ENCODE results near the gene ZNF687. TPM values are rescaled to one million over a fixed set of nuclear protein-coding genes. Genes with fewer than 3 reads are reported as not detected.

Gene ZNF687, protein sequence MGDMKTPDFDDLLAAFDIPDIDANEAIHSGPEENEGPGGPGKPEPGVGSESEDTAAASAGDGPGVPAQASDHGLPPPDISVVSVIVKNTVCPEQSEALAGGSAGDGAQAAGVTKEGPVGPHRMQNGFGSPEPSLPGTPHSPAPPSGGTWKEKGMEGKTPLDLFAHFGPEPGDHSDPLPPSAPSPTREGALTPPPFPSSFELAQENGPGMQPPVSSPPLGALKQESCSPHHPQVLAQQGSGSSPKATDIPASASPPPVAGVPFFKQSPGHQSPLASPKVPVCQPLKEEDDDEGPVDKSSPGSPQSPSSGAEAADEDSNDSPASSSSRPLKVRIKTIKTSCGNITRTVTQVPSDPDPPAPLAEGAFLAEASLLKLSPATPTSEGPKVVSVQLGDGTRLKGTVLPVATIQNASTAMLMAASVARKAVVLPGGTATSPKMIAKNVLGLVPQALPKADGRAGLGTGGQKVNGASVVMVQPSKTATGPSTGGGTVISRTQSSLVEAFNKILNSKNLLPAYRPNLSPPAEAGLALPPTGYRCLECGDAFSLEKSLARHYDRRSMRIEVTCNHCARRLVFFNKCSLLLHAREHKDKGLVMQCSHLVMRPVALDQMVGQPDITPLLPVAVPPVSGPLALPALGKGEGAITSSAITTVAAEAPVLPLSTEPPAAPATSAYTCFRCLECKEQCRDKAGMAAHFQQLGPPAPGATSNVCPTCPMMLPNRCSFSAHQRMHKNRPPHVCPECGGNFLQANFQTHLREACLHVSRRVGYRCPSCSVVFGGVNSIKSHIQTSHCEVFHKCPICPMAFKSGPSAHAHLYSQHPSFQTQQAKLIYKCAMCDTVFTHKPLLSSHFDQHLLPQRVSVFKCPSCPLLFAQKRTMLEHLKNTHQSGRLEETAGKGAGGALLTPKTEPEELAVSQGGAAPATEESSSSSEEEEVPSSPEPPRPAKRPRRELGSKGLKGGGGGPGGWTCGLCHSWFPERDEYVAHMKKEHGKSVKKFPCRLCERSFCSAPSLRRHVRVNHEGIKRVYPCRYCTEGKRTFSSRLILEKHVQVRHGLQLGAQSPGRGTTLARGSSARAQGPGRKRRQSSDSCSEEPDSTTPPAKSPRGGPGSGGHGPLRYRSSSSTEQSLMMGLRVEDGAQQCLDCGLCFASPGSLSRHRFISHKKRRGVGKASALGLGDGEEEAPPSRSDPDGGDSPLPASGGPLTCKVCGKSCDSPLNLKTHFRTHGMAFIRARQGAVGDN
- total RNA-seq (2022): 23.9 and 30.2 TPM in 2 replicates
- percentile 74 among the genes with signal in this experiment for Bru-seq, nascent RNA
- percentile 80 among the genes with signal in this experiment for BruChase-seq, experiment 1, labeled RNA remaining after a 2-hour chase
- percentile 76 among the genes with signal in this experiment for BruChase-seq, experiment 2, labeled RNA remaining after a 6-hour chase
- long read RNA-seq, partial matches to known transcripts: 4 of 5 reads
- long read RNA-seq, other reads (novel, unspliced or antisense): 1 of 5 reads

DNA sequence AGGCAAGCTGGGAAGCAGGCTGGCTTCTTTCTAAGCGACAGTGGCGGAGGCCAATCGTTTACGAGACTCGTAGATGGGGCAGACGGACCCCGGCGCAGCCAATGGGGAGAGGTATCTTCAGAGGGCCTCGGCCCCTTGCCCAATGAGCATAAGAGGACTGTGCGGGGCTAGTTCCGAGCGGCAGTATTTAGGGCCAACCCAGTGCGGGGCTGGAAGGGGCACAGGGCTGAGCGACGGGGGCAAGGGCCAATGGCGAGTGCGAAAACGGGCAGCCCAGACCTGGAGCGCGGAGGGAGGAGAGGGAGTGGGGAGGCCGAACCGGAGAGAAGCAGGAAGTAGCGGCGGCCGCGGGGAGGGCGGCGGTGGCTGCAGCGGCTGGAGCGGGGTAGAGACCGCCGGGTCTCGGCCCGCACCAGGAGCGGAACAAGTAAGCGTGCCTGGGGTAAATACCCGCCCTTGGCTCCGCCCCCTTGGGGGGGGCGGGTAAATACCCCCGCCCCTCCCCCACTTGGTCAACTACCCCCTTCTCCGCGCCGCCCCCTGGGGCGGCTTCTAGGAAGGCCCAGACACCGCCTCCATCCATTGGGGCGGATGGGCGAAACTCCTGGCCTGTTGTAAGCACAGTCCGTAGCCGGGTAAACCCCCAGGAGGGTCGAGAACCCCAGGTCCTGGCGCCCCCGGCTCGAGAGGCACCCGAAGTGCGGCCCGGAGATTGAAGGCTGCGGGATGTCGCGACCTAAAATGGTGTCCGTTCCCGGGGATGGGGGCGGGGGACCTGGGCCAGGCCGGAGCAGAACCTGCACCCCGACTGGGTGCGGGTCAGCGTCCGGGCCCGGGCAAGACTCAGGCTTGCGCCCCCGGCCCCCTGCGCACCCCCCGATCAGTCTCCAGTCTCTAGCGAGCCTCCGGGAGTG, at the start of gene ZNF687:
Gene ZNF687 (plus strand): TSS at position 331 of the 914 bp plus-strand sequence. CDS start 3,993 bp downstream, outside the sequence.
- H3K27me3 Mint-ChIP-seq (ENCODE audit: insufficient read depth, unreplicated experiment): no peaks in the 10 kb centered on the region
- intact Hi-C loops (cut with micrococcal nuclease; ENCODE audit: unreplicated experiment): loop anchor here (1.0 to 5.0 kb wide), 5 partner anchors 28 to 230 kb away; partner anchors contain the start of genes CGN, PI4KB, PIP5K1A and PSMD4
- no TSS peak for BruUV-seq (replicated peaks)
- TF ChIP-seq, protein P1, sequence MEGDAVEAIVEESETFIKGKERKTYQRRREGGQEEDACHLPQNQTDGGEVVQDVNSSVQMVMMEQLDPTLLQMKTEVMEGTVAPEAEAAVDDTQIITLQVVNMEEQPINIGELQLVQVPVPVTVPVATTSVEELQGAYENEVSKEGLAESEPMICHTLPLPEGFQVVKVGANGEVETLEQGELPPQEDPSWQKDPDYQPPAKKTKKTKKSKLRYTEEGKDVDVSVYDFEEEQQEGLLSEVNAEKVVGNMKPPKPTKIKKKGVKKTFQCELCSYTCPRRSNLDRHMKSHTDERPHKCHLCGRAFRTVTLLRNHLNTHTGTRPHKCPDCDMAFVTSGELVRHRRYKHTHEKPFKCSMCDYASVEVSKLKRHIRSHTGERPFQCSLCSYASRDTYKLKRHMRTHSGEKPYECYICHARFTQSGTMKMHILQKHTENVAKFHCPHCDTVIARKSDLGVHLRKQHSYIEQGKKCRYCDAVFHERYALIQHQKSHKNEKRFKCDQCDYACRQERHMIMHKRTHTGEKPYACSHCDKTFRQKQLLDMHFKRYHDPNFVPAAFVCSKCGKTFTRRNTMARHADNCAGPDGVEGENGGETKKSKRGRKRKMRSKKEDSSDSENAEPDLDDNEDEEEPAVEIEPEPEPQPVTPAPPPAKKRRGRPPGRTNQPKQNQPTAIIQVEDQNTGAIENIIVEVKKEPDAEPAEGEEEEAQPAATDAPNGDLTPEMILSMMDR (IDR thresholded peaks at IDR 0.05; ENCODE audit: insufficient read depth in 1 of 2, low read depth in 1 of 2, low read length in 1 of 2, severe bottlenecking in 1 of 2, unreplicated experiment in 1 of 2): no peak
- ChIA-PET CTCF (interaction anchor here (0.6 to 1.6 kb wide), 9 partner anchors 12 to 714 kb away, joined by 3 to 9 read pairs (median 4); partner anchors contain the start of genes PI4KB and PSMD4), POLR2A (interaction anchor here (0.5 to 1.8 kb wide), 12 partner anchors 28 to 306 kb away, joined by 3 to 19 read pairs (median 4); partner anchors contain the start of genes CGN, PI4KB, PSMD4 and TUFT1)
- no peaks in the 10 kb centered on the region for H3K9me3 ChIP-seq
- no peaks in the 10 kb centered on the region for H3K9me3 Mint-ChIP-seq (ENCODE audit: unreplicated experiment)
- peaks cover 41% of the 10 kb centered on the region for H3K36me3 Mint-ChIP-seq (ENCODE audit: insufficient read depth, unreplicated experiment)
- peak; percentile 100 for DNase-seq
- peaks cover 2% of the 10 kb centered on the region; the same call in 1 of the 2 replicates for H3K36me3 ChIP-seq (ENCODE audit: control insufficient read depth, insufficient read depth, low read length)
- no peaks in the 10 kb centered on the region for H3K27me3 ChIP-seq (replicated peaks; ENCODE audit: control insufficient read depth, insufficient read depth, low read length)
- peaks cover 6% of the 10 kb centered on the region for H3K4me1 Mint-ChIP-seq (ENCODE audit: low read depth, unreplicated experiment)
- H3K4me3 Mint-ChIP-seq (ENCODE audit: unreplicated experiment): peak within 1 kb of the TSS; percentile 88
- H3K4me3 ChIP-seq (ENCODE audit: low read depth, low read length): peak within 1 kb of the TSS; percentile 74
- H3K27ac Mint-ChIP-seq (ENCODE audit: unreplicated experiment): peak within 1 kb of the TSS; percentile 97
- 0 out of 2 replicates have a peak, but pooled peaks cover 4% of the 10 kb centered on the region for H3K4me1 ChIP-seq

DNA sequence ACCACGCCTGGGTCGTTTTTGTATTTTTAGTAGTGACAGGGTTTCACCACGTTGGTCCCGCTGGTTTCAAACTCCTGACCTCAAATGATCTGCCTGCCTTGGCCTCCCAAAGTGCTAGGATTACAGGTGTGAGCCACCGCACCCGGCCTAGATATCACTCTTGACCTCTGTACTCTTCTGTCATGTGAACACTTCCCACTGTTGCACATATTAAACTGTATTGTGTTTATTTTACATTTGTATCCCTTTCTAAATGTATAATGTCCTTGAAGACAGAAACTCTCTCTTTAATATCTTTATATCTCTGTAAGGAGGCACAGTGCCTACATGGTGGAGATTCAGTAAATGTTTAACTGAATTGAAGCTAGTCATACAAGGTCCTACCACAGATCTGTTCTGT, 46.9 kb upstream of the ZNF687 start:
- CTCF ChIA-PET: no interaction called here
- Mint-ChIP-seq H3K9me3 (ENCODE audit: unreplicated experiment) (no peaks in the 10 kb centered on the region), H3K27ac (ENCODE audit: unreplicated experiment) (peak overlapping the region; percentile 37), H3K4me1 (ENCODE audit: low read depth, unreplicated experiment) (peaks cover 6% of the 10 kb centered on the region), H3K27me3 (ENCODE audit: insufficient read depth, unreplicated experiment) (no peaks in the 10 kb centered on the region), H3K4me3 (ENCODE audit: unreplicated experiment) (no peak overlapping the region), H3K36me3 (ENCODE audit: insufficient read depth, unreplicated experiment) (peaks cover 100% of the 10 kb centered on the region)
- TF ChIP-seq, protein P1 (IDR thresholded peaks at IDR 0.05; ENCODE audit: insufficient read depth in 1 of 2, low read depth in 1 of 2, low read length in 1 of 2, severe bottlenecking in 1 of 2, unreplicated experiment in 1 of 2): no peak
- Histone ChIP-seq H3K4me3 (ENCODE audit: low read depth, low read length) (no peak overlapping the region), H3K4me1 (no peaks in the 10 kb centered on the region), H3K9me3 (no peaks in the 10 kb centered on the region), H3K36me3 (ENCODE audit: control insufficient read depth, insufficient read depth, low read length) (peaks cover 5% of the 10 kb centered on the region), H3K27me3 (replicated peaks; ENCODE audit: control insufficient read depth, insufficient read depth, low read length) (no peaks in the 10 kb centered on the region)
- intact Hi-C loops (cut with micrococcal nuclease; ENCODE audit: unreplicated experiment): no loop called here
- no TSS peak for BruUV-seq (replicated peaks)
- POLR2A ChIA-PET: no interaction called here
- no peak for DNase-seq
